ENCODE data around the gene ANXA3.

DNA sequence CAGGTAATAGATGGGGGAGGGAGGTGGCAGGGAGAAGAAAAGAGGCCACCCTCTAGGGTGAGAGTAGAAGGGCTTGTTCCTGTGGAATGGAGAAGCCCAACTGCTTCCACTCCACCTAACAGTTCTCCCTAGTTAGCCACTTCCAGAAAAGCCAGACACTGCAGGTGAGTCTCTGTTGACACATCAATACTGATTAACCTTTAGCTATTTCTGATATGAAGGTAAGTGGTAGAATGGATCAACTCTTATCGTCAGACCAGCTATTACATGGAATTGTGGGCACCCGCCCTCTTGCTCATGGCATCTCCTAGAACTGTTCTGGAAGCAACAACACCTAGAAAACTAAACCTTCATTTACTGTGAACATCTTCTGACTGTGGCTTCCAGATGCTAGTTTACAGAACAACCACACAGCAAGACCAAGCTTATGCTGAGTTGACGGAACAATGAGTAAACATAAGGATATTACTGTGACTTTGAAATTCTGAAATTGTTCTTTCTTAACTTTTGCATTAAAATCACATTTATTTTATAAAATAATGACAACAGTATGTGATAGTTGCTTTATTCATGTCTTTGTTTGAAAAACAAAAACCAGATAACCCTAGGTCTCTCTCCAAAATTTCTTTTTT lies 44.7 kb downstream of the ANXA3 start:
- no peak for TF ChIP-seq RFX5 (IDR thresholded peaks at IDR 0.05; ENCODE audit: low read length)
- TF ChIP-seq FOXJ3 (CRISPR knock-in tag; IDR thresholded peaks at IDR 0.05): no peak
- no peak for TF ChIP-seq RAD21 (IDR thresholded peaks at IDR 0.05; ENCODE audit: low read length)
- TF ChIP-seq FOXM1 (IDR thresholded peaks at IDR 0.05; ENCODE audit: low read depth): no peak
- TF ChIP-seq, protein P1, sequence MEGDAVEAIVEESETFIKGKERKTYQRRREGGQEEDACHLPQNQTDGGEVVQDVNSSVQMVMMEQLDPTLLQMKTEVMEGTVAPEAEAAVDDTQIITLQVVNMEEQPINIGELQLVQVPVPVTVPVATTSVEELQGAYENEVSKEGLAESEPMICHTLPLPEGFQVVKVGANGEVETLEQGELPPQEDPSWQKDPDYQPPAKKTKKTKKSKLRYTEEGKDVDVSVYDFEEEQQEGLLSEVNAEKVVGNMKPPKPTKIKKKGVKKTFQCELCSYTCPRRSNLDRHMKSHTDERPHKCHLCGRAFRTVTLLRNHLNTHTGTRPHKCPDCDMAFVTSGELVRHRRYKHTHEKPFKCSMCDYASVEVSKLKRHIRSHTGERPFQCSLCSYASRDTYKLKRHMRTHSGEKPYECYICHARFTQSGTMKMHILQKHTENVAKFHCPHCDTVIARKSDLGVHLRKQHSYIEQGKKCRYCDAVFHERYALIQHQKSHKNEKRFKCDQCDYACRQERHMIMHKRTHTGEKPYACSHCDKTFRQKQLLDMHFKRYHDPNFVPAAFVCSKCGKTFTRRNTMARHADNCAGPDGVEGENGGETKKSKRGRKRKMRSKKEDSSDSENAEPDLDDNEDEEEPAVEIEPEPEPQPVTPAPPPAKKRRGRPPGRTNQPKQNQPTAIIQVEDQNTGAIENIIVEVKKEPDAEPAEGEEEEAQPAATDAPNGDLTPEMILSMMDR (IDR thresholded peaks at IDR 0.05): no peak
- no peak for TF ChIP-seq TEAD4 (IDR thresholded peaks at IDR 0.05; ENCODE audit: borderline replicate concordance, insufficient read depth)
- TF ChIP-seq TAF1 (IDR thresholded peaks at IDR 0.05; ENCODE audit: borderline replicate concordance, low read depth, low read length): no peak
- TF ChIP-seq, protein P2, sequence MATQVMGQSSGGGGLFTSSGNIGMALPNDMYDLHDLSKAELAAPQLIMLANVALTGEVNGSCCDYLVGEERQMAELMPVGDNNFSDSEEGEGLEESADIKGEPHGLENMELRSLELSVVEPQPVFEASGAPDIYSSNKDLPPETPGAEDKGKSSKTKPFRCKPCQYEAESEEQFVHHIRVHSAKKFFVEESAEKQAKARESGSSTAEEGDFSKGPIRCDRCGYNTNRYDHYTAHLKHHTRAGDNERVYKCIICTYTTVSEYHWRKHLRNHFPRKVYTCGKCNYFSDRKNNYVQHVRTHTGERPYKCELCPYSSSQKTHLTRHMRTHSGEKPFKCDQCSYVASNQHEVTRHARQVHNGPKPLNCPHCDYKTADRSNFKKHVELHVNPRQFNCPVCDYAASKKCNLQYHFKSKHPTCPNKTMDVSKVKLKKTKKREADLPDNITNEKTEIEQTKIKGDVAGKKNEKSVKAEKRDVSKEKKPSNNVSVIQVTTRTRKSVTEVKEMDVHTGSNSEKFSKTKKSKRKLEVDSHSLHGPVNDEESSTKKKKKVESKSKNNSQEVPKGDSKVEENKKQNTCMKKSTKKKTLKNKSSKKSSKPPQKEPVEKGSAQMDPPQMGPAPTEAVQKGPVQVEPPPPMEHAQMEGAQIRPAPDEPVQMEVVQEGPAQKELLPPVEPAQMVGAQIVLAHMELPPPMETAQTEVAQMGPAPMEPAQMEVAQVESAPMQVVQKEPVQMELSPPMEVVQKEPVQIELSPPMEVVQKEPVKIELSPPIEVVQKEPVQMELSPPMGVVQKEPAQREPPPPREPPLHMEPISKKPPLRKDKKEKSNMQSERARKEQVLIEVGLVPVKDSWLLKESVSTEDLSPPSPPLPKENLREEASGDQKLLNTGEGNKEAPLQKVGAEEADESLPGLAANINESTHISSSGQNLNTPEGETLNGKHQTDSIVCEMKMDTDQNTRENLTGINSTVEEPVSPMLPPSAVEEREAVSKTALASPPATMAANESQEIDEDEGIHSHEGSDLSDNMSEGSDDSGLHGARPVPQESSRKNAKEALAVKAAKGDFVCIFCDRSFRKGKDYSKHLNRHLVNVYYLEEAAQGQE (IDR thresholded peaks at IDR 0.05; ENCODE audit: low read depth, low read length): no peak
- TF ChIP-seq GATA2 (CRISPR knock-in tag; IDR thresholded peaks at IDR 0.05): no peak
- TF ChIP-seq SMC3 (IDR thresholded peaks at IDR 0.05; ENCODE audit: low read depth, low read length): no peak
- TF ChIP-seq FOSL2 (IDR thresholded peaks at IDR 0.05; ENCODE audit: borderline replicate concordance, low read depth): no peak
- TF ChIP-seq GABPA (IDR thresholded peaks at IDR 0.05; ENCODE audit: low read depth): no peak
- TF ChIP-seq MAX (IDR thresholded peaks at IDR 0.05; ENCODE audit: low read depth): no peak
